IPS DF 4.7 (cell line): ENCODE results near the gene COX19.

Source experiments
- DNase-seq: peaks from one replicate; pipeline ENCODE4 v3.0.0-alpha.2; 2013; ENCODE audit warnings: low spot score; ENCODE audit errors: extremely low read depth

Gene COX19

DNA sequence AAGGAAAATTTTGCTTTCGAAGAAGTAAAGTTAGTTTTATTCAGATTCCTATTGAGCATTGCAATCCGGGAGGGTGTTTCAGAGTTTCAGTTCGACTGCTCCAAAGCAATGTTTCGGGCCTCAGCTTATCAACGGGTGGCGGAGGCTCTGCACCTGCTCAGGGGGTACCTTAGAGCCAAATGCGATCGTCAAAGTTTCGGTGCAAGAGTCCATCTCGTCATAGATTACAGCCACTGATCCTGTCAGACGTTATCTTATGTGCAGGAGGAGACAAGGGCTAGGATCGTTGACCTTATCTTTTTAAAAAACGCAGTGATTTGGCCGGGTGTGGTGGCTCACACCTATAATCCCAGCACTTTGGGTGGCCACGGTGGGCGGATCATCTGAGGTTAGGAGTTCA lies 3.8 kb upstream of the COX19 start:
- DNase-seq = no peak

- no peak for DNase-seq
Observed at GRCh38 chr7:978416-979091, 3.2 kb upstream of the COX19 start.

GRCh38 chr7:978049-978346 lies 2.6 kb upstream of the COX19 start:
- DNase-seq = no peak

GRCh38 chr7:977326-978048 lies 2.1 kb upstream of the COX19 start:
- no peak for DNase-seq

DNA sequence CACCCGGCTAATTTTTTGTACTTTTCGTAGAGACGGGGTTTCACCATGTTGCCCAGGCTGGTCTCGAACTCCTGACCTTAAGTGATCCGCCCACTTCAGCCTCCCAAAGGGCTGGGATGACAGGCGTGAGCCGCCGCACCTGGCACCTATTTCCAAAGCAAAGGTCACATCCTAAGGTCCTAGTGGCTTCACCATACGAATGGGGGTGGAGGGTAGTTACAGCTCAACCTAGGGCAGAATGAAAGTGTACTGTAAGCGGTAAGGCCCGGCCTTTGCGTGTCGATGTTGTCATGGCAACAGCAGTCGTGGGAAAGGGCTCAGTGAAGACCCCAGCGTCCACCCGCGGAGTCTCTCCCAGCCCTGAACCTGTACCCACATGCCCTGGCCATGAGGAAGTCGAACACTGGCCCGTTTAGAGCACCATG lies 1.6 kb upstream of the COX19 start:
- no peak for DNase-seq

DNA sequence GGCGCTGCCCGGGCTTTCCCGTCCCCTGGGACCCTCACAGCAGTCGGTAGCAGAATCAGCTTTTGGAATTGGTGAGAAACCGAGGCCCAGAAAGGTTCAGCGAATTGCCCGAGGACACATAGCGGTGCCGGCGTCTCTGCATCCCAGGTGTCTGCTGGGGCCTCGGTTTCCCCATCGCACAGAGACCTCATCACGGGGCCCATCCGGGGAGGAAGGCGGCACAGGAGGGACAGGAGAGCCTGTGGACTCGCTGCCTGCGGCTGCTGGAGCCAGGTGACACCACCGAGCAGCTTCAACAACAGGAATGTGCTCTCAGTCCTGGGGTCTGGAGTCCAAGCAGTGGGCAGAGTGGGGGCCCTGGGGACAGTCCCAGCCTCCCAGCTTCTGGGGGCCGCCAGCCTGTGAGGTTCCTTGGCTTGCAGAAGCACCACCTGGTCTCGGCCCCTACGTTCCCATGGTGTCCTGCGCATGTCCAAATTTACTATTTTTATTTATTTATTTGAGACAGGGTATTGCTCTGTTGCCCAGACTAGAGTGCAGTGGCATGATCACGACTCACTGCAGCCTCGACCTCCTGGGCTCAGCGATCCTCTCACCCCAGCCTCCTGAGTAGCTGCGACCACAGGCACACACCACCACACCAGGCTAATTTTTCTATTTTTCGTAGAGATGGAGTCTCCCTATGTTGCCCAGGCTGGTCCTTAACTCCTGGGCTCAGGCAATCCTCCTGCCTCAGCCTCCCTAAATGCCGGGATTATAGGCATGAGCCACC lies 539 bp upstream of the COX19 start:
- no peak for DNase-seq

DNA sequence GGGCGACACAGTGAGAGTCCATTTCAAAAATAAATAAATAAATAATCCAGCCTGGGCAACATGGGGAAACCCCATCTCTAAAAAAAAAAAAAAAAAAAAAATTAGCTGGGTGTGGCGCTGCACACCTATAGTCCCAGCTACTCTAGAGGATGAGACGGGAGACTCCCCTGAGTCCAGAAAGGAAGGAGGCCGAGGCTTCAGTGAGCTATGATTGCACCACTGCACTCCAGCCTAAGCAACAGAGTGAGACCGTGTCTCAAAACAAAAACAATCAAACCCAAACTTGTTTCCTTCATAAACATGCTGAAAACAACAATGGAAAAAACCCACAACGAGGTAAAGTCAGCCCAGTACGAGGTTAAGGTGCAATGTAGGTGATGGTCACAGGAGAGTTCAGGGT lies 1.2 kb downstream of the COX19 start:
- DNase-seq = no peak

- DNase-seq = no peak
Observed at GRCh38 chr7:973312-973711, 2.0 kb downstream of the COX19 start.

DNA sequence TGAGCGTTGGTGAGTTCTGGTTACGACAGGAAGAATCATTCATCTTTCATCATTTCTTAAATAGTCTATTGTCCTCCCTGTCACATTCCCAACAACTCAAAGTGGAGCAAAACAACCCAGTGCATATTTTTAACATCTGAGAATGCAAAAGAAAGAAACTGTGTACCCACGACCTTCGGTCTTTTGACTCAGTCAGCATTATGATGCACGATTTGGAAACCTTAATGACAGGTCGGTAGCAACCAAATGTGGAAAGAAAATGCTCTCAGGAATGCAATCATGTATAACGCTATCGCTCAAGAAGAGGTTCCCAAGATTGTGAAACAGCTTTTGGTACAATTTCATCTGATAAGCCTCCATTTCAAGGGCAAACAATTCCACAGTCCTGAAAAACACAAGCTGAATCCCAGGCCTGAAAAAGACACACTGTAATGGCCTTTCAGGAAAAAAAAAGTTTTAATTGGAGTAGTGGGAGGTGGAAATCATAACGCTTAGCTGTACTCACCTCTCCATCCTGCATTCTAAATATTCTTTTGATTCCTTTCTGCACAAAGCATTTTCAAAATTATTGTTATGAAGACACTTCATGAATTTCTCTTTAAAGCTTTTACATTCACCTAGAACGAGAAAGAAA lies 2.6 kb downstream of the COX19 start:
- no peak for DNase-seq

DNA sequence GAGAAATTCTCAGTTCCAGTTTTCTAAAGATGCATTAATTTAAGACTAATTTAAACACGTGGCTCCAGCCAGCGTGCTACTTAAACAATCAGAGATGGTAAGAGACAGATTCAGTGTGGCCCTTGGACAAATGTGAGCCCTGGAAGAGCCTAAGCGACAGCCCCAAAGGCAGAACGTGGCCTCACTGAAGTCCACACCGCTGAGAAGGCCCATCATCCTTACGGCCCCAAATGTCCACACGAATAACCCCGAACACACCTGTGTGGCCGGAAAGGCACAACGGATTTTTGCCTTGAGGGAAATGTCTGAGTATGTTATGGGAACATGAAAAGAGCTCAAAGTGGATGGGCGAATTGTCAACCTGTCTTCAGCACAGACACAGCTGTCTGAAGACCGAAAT lies 3.2 kb downstream of the COX19 start:
- DNase-seq = no peak

DNA sequence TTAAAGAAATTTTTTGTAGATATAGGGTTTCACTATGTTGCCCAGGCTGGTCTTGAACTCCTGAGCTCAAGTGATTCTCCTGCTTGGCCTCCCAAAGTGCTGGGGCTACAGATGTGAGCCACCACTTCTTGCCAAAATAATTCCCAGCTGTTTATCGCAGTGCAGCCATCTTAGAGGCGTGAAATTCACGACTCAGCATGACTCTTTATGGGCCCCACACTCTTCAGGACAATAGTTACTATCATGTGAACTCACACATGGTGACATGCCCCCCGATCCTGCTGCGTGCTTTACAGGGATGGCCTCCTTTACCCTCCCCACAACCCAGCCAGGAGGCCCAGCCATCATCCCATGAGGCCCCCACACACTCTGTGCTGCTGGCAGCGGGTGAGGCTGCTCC lies 4.6 kb downstream of the COX19 start:
- DNase-seq = no peak

GRCh38 chr7:969403-969802 lies 5.9 kb downstream of the COX19 start:
- DNase-seq = no peak

DNA sequence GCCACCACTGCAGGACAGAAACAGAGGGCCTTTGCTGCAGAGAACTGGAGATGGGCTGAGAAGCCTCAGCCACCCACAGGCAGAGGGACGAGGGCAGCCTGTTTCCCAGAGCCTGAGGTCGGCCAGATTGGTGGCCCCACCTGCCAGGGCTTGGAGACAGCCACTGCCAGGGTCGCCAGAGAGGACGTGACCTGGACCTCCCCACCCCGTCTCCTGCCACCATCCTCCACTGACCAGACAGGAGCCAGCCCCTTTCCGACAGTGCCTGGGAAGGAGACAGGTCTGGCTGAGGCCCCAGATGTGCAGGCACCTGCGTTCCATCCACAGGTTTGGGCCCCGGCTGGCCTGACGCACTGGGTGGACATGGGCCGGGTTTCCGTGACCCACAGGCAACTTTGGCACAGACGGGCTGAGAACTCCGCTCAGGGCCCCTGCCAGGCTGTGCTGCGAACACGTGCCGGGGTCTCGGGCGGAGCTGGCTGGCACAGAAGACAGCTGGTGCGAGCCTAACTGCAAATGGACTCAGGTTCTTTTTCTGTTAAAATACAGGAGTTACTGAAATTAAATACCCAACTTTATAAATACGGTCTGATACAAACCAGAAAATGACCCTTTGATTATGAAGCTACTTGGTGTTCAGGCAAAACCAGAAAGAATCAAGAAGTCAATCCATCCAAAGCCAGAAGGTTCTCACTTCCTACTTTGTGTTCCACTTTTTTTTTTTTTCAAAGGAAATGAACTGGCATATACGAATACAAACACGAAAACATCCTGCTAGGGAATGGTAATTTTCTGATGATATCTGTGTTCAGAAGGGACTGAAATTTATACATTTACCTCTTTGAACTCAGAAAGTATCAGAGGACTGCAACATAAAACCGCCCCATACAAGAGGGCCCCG lies 6.9 kb downstream of the COX19 start:
- DNase-seq = no peak

DNA sequence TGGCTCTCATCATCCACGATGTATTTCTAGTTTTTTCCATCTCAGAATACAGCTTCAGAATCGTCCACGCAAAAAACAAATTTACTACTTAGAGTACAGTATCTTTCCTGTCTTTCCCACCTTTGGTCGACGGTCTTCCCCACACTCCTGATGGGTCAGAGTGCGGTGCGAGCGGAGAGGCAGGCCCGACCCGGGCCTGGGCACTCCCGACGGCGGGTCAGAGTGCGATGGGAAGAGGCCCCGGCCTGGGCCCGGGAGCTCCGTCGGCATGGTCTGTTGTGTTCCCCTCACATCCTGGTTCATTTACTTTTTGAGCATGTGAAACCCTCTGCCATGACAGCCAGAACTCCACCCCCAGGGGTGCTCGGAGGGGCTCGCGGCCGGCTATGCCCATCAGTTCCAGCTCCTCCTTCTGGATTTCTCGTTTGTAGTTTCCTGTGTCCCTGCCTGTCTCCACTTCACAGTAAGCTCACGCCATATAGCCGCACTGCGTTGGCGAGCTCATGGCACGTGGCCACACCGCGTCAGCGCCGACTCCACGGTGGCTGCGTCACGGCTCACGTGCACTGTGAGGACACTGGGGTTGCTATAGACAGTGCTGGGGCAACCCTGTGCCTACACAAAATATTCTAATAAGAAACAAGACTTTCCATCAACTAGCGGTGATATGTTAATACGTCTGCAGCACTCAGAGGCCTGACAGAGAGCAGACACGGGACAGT lies 7.8 kb downstream of the COX19 start:
- DNase-seq = no peak

DNA sequence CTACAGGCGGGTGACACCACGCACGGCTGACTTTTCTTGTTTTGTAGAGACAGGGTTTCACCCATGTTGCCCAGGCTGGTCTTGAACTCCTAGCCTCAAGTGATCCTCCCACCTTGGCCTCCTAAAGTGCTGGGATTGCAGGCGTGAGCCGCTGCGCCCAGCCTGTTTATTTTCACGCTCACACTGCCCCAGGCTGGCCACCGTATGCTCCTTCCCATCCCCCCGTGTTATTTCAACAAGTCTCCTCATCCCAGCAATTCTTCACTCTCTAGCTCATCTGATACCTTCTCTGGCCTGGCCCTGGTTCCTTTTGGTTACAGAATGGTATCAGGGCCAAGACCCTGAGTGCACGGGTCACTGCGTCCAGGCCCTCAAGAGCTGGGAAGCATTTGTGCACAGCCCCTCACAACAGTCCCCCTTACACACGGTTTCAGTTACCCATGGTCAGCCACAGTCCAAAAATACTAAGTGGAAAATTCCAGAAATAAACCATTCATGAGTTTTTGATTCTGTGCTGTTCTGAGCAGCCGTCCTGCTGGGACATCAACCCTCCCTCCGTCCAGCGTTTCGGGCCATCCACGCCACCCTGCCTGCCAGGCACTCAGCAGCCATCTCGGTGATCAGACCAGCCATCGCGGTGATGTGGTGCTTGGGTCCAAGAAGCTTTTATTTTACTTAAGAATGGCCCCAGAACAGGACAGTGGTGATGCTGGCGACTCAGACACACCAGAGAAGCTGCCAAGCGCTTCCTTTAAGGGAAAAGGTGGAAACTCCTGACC lies 8.9 kb downstream of the COX19 start:
- no peak for DNase-seq

GRCh38 chr7:964401-965231 lies 10.7 kb downstream of the COX19 start:
- no peak for DNase-seq

GRCh38 chr7:963236-964078 lies 11.9 kb downstream of the COX19 start:
- no peak for DNase-seq
